NCI-H146 treated with DMSO at 0.1 percent for 48 hours (cell line): Measurements from ENCODE around the gene FAM47C.
"Not testable (repeated sequence)": the region's sequence is repeated elsewhere in the genome, so short reads cannot be mapped to it uniquely, and the experiment has no call there.

Source experiments
- DNase-seq: peaks from one replicate; lab custom pipeline; 2025; ENCODE audit not compliant: unreplicated experiment; lab: John Stamatoyannopoulos, UW

The FAM47C gene

DNA sequence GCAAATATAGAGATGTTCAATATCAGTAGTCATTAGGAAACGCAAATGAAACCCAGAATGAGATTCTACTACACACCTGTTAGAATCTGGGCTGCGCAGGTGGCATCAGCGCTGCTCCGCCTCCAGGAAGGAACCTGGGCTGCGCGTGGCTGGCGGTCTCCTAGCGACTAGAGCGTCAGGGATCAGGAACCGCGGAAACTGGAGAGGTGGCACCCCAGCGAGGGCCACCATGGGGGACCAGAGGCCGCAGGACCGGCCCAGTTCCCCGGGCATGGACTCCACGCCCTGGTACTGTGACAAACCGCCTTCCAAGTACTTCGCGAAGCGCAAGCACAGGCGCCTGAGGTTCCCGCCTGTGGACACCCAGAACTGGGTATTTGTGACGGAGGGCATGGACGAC is at the start of gene FAM47C:
TSS of gene FAM47C (plus strand) at position 185 of the 400 bp plus-strand sequence. CDS start at position 230, 45 bp downstream.
- not testable (repeated sequence) for DNase-seq

GRCh38 chrX:36961590-36961989 is 46.6 kb upstream of the FAM47C start:
- DNase-seq, result no peak

GRCh38 chrX:36963069-36963808 is 44.9 kb upstream of the FAM47C start:
- DNase-seq, result no peak

GRCh38 chrX:36963852-36964251 is 44.3 kb upstream of the FAM47C start:
- DNase-seq, result no peak

GRCh38 chrX:36973575-36973974 is 34.6 kb upstream of the FAM47C start:
- DNase-seq, result no peak

DNA sequence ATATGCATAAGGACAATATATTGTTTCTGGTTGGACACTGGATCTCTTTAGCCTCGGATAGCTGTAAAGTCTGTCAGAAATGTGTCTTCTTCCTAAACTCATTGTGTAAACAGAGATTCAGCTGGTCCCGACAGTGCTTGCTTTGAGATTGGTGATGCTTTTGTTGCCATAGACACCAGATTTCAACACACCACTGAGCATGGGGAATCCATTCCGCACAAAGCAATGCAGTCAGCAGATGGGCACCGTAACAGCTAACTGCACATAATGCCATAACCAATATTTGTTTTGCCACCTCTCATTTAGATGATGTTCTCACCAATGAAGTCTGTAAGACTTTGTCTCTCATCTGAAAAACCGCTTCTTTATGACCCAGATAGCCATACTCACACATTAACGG is 33.3 kb upstream of the FAM47C start:
- no peak for DNase-seq

GRCh38 chrX:36978886-36979285 is 29.3 kb upstream of the FAM47C start:
- DNase-seq, result no peak

- no peak for DNase-seq
Observed at GRCh38 chrX:36983831-36984230, 24.3 kb upstream of the FAM47C start.

GRCh38 chrX:36985416-36986209 is 22.6 kb upstream of the FAM47C start:
- not testable (repeated sequence) for DNase-seq

DNA sequence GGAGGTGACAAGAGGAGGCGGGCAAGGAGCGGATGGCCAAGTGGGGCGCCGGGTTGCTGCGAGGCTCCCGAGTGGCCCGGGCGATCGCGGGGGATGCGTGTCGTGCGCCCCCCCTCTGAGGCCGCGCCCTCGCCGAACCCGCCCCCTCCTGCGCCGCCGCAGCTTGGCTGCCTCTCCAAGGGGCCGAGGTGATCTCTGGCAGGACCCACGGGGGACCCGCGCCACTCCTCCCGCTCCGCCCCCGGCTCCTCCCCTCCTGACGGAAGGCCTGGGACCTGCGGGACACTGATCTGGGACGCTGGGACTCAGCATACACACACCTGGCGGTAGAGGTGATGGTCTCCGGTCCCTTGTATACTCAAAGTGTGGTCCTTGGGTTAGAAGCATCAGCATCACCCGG is 21.9 kb upstream of the FAM47C start:
- DNase-seq, result no peak

DNA sequence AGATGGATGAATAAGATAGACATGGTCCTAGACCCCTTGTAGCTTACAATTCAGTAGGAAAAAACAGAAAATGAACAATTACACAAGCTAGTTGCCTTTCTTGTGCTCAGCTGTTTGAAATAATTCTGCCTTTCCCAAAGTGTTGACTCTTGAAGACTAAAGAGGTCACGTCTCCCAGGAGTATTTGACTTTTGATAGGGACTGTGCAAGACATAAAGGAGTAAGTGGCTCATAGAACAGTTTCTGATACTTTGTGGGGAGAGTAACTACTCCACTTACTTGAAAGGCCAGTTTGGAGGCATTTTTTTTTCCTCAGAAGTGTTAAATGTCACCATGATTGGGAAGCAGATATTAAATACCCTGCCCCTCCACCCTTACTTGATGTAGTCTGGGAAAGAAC is 21.0 kb upstream of the FAM47C start:
- not testable (repeated sequence) for DNase-seq

GRCh38 chrX:37000140-37000539 is 8.0 kb upstream of the FAM47C start:
- DNase-seq, result no peak

DNA sequence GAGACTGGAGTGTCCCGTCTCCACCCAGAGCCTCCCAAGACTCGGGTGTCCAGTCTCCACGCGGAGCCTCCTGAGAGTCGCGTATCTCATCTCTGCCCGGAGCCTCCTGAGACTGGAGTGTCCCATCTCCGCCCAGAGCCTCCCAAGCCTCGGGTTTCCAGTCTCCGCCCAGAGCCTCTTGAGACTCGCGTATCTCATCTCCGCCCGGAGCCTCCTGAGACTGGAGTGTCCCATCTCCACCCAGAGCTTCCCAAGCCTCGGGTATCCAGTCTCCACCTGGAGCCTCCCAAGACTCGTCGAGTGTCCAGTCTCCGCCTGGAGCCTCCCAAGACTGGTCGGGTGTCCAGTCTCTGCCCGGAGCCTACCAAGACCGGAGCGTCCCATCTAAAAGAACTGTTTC is 2.3 kb downstream of the FAM47C start:
- no peak for DNase-seq

DNA sequence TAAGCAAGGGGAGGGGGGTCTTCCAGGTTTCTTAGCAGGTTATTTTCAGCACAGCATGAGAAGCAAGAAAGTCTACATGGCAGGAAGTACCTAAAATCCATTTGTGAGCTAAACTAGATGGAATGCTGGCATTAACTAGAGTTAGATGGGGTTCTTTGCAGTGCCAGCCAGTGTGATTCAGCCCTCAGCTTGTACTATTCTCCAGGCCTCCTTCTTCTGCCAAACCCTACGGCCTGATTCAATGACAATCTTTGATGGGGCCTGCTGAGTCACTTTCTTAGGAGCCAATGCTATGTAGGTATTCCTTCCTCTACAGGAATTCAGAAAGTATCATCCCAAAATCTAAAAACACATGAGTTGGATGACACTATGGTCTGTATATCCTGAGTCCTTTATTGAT is 26.1 kb downstream of the FAM47C start:
- not testable (repeated sequence) for DNase-seq

DNA sequence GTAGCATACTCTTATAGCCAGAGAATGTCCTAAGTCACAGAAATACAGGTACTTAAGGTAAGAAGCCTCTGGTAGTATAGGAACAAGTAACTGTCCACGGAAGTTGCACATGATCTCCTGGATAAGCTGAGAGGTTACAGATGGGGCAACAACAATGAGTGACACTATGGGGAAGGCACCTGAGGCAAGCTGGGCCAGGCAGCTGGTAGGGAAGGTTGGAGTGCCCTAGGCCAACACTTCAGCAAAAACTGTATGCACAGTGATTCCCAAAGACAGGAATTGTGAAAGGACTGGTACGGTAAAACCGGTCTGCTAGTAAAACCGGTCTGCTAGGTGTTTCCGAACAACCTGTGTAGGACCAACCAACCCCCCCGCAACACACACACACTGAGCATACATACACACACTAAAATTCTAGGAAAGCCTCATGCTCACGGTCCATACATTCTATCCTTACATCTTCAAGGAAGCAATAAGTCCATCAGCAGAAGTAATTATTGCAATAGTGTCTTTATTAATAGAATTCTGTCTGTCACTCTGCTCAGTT is 28.6 kb downstream of the FAM47C start:
- not testable (repeated sequence) for DNase-seq

DNA sequence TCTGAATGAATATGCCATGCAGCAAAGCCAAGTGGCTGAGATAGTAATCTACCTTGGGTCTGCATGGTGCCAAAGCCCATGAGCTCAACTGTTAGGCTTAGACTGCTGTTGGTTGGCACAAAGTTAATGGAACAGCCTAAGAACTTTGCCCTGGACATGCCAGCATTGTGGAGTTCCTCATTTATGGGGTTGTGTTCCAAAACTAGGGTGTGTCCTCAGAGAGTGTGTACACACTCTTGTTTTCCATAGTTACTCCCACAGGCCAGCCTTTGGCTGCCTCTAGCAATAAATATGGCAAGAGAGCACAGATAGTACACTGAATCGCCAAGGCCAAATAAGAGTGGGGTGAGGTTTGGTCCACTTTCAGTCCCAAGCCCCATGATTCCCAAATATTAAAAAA is 30.6 kb downstream of the FAM47C start:
- DNase-seq, result not testable (repeated sequence)

DNA sequence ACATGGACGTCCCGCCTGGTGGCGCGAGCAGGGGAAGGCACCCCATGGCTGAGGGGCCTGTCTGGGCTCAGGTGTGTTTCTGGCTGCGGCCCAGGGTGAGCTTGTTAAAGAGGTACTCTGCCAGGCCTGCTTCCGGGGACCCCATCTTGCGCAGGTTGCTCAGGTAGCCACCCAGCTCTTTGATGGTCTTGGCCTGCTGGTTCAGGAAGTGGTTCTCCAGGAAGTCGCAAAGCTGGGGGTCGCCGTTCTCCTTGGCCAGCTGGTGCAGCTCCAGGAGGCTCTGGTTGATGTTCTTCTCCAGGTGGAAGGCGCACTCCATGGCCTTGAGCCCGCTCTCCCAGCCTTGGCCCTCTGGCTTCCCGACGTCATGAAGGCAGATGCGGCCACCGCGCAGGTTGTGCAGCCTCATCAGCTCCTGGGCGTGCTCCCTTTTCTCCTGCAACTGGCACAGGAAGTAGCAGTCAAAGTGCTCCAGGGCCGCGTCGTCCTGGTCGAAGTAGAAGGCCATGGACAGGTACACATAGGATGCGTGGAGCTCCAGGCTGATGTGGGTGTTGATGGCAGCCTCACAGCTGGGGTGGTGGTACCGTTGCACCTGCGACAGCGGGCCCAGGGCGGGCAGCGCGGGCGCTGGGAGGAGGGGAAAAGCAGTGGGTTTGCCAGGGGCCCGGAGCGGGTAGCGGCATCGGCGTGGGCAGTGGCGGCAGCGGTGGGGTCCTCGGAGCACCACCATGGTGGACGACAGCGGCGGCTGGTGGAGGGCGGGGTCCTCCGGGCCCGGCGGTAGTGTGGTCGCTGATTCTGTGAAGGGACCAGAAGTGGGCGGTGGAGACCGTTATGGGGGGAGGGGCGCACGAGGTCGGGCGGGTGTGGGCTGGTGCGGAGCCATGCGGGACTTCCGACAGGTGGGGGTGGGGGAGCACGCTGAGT is 35.1 kb downstream of the FAM47C start:
- not testable (repeated sequence) for DNase-seq

DNA sequence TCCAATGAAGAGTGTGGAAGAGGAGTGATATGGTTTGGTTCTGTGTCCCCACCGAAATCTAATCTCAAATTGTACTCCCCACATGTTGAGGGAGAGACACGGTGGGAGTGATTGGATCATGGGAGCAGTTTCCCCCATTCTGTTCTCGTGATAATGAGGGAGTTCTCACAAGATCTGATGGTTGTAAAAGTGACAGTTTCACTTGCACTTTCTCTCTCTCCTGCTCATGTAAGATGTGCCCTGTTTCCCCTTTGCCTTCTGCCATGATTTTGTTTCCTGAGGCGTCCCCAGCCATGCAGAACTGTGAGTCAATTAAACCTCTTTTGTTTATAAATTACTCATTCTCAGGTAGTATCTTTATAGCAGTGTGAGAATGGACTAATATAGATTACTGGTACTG is 39.6 kb downstream of the FAM47C start:
- no peak for DNase-seq

- not testable (repeated sequence) for DNase-seq
Observed at GRCh38 chrX:37057572-37057971, 49.4 kb downstream of the FAM47C start.

DNA sequence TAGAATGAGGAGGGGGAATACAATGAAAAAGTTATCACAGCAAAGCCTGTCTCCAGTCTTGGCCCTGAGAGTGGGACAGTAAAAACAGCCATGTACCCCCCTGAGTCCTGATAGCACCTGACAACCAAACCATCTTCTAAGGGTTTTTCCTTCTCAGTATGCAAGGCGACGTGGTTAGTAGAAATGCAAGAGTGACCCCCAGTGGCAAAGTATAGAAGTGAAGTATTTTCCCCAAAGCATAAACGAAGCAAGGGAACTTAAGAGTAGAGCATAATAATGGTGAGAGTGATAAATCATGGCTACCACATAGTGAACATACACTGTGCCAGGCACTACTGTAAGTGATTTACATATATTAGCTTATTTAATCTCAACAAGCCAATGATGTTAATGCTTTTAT is 52.8 kb downstream of the FAM47C start:
- DNase-seq, result no peak
